Caco-2 (cell line): ENCODE data around the gene TSACC. TPM values are rescaled to one million over a fixed set of nuclear protein-coding genes. Genes with fewer than 3 reads are reported as not detected.

Experiments
- BruUV-seq: library from RNA; stranded (reverse); fragments of 400-500 nt; replicated peaks from 2 replicates; lab custom pipeline; 2021; lab: Mats Ljungman, UMichigan
- CTCF ChIA-PET: fragments of 300-600 bp; sonication (Branson Sonifier 250); formaldehyde crosslinking; loops from one replicate; lab custom pipeline; 2022; ENCODE audit warnings: antibody characterized with exemption; lab: Charles Lee
- POLR2A ChIA-PET: fragments of 300-600 bp; sonication (Branson Sonifier 250); formaldehyde crosslinking; loops from one replicate; lab custom pipeline; 2022; ENCODE audit warnings: antibody characterized with exemption; lab: Charles Lee
- DNase-seq, 2 experiments: peaks; one replicate each; pipeline versions ENCODE4 v3.0.0 to v3.0.0-alpha.2; 2020 to 2022
- H3K27me3 ChIP-seq: replicated peaks from 2 replicates; pipeline ENCODE4 v1.6.0; 2011; ENCODE audit warnings: low read length; ENCODE audit not compliant: control insufficient read depth, insufficient read depth
- H3K36me3 ChIP-seq: 2 replicates; pipeline ENCODE4 v1.5.1; 2011; ENCODE audit warnings: low read length; ENCODE audit not compliant: control insufficient read depth, insufficient read depth
- H3K4me1 ChIP-seq: fragments of 250-450 bp; sonication (Bioruptor Pico); 2 replicates; pipeline ENCODE4 v1.5.1; 2020; ENCODE audit warnings: mild to moderate bottlenecking
- H3K4me3 ChIP-seq: 2 replicates; pipeline ENCODE4 v1.5.1; 2011; ENCODE audit warnings: low read depth, mild to moderate bottlenecking, control low read depth, low read length
- H3K9me3 ChIP-seq: fragments of 250-450 bp; sonication (Bioruptor Pico); 2 replicates; pipeline ENCODE4 v1.5.1; 2020; ENCODE audit warnings: mild to moderate bottlenecking, moderate library complexity
- H3K27ac Mint-ChIP-seq: one replicate; pipeline ENCODE4 v1.8.0; 2022; ENCODE audit warnings: mixed read lengths; ENCODE audit not compliant: unreplicated experiment
- H3K27me3 Mint-ChIP-seq: one replicate; pipeline ENCODE4 v1.8.0; 2022; ENCODE audit warnings: mixed read lengths; ENCODE audit not compliant: insufficient read depth, unreplicated experiment
- H3K36me3 Mint-ChIP-seq: one replicate; pipeline ENCODE4 v1.8.0; 2022; ENCODE audit warnings: mild to moderate bottlenecking, mixed read lengths; ENCODE audit not compliant: insufficient read depth, unreplicated experiment
- H3K4me1 Mint-ChIP-seq: one replicate; pipeline ENCODE4 v1.8.0; 2022; ENCODE audit warnings: low read depth, mixed read lengths; ENCODE audit not compliant: unreplicated experiment
- H3K4me3 Mint-ChIP-seq: one replicate; pipeline ENCODE4 v1.8.0; 2022; ENCODE audit warnings: mild to moderate bottlenecking, moderate library complexity, mixed read lengths; ENCODE audit not compliant: unreplicated experiment
- H3K9me3 Mint-ChIP-seq: one replicate; pipeline ENCODE4 v1.8.0; 2022; ENCODE audit warnings: mixed read lengths; ENCODE audit not compliant: unreplicated experiment
- CTCF ChIP-seq, 2 experiments: fragments of 200-600 bp in 1 of 2; IDR thresholded peaks; 1 replicate in 1 of 2; 2 replicates in 1 of 2; pipeline versions ENCODE4 v1.5.1 to v1.8.0; 2011 to 2022; ENCODE audit warnings: antibody characterized with exemption in 1 of 2, control low read depth in 1 of 2, inconsistent platforms in 1 of 2, low read depth in 1 of 2, low read length in 1 of 2, mild to moderate bottlenecking in 1 of 2, moderate library complexity in 1 of 2; ENCODE audit not compliant: insufficient read depth in 1 of 2, severe bottlenecking in 1 of 2, unreplicated experiment in 1 of 2
- intact Hi-C: fragments of 100-400 bp; cut with micrococcal nuclease; formaldehyde crosslinking; loops from one replicate; pipeline ENCODE4 v1.10.0; 2022; ENCODE audit not compliant: unreplicated experiment
- total RNA-seq: library from RNA; stranded (reverse); gene quantifications from 2 replicates; pipeline ENCODE4 v1.2.3, GENCODE V29; 2022

The TSACC gene
- total RNA-seq, 1 experiment from 2014 or later = 3.9 TPM

DNA sequence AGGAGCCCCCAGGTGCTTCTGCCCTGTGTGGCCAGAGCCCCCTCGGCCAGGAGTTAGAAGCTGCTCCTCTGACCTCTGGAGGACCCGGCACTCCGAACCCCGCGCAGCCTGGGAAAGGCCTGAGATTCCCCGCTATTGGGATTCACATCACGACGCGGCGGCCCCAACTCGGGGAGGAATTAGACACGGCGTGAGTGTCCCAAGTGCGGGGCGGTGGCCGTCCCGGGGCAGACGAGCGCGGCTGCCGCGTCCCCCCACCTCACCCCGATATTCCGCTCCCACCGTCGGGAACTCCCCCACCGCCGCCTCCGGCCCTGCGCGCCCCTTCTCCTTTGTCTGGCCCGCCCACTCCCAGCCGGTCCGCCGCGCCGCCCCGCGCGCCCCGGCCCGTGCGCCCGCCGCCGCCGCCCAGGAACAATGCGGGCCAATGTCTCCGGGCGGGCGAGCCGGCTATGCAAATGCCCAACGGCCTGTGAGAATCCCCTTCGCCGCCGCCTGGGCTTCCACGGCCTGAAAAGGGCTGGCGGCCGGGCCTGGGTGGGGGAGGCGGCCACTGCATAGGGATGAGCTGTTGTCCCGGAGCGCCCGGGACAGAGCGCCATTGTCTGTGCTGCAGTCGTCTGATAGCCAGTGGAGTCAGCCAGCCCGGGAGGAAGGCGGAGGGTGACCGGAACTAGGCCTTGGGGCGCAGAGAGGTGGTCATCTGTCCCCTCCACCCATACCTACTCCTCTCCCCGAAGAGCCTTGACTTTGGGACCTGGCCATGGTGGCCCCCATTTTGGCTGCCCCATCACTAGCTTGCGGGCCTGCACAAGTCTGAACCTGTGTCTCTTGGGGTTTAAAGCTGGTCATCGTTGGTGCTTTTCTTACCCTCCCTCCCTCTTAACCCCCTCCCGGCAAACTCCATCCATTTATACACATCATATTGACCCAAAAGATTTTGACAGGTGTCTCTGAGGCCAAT, 50.1 kb downstream of the TSACC start:
- intact Hi-C loops = loop anchor here (10.0 kb wide), 1 partner anchor 216 kb away; the partner anchor contains the start of gene GPATCH4
- TF ChIP-seq CTCF (IDR thresholded peaks at IDR 0.05; ENCODE audit: insufficient read depth in 1 of 2, low read depth in 1 of 2, low read length in 1 of 2, severe bottlenecking in 1 of 2, unreplicated experiment in 1 of 2) = no peak
- no peaks in the 10 kb centered on the region for H3K36me3 Mint-ChIP-seq
- H3K9me3 ChIP-seq = no peaks in the 10 kb centered on the region
- H3K4me3 Mint-ChIP-seq = no peak overlapping the region
- POLR2A ChIA-PET = no interaction called here
- H3K27ac Mint-ChIP-seq = no peak overlapping the region
- DNase-seq = no peak
- no peaks in the 10 kb centered on the region for H3K9me3 Mint-ChIP-seq
- H3K27me3 Mint-ChIP-seq = no peaks in the 10 kb centered on the region
- CTCF ChIA-PET = interaction anchor here (0.7 to 2.5 kb wide), 3 partner anchors 9 to 62 kb away, joined by 3 to 11 read pairs (median 6); no protein-coding TSS in a partner anchor
- H3K36me3 ChIP-seq = no peaks in the 10 kb centered on the region
- H3K27me3 ChIP-seq = no peaks in the 10 kb centered on the region
- no TSS peak for BruUV-seq
- H3K4me1 ChIP-seq = no peaks in the 10 kb centered on the region
- H3K4me1 Mint-ChIP-seq = no peaks in the 10 kb centered on the region
- no peak overlapping the region for H3K4me3 ChIP-seq

GRCh38 chr1:156389311-156389710, 51.0 kb downstream of the TSACC start:
- CTCF ChIA-PET = interaction anchor here (0.7 to 2.5 kb wide), 3 partner anchors 10 to 61 kb away, joined by 3 to 11 read pairs (median 6); no protein-coding TSS in a partner anchor
- Mint-ChIP-seq H3K9me3 (no peaks in the 10 kb centered on the region), H3K4me1 (no peaks in the 10 kb centered on the region), H3K36me3 (no peaks in the 10 kb centered on the region), H3K27ac (no peak overlapping the region), H3K4me3 (no peak overlapping the region), H3K27me3 (no peaks in the 10 kb centered on the region)
- Histone ChIP-seq H3K27me3 (no peaks in the 10 kb centered on the region), H3K4me1 (no peaks in the 10 kb centered on the region), H3K4me3 (no peak overlapping the region), H3K9me3 (no peaks in the 10 kb centered on the region), H3K36me3 (no peaks in the 10 kb centered on the region)
- DNase-seq = no peak
- TF ChIP-seq CTCF (IDR thresholded peaks at IDR 0.05; ENCODE audit: insufficient read depth in 1 of 2, low read depth in 1 of 2, low read length in 1 of 2, severe bottlenecking in 1 of 2, unreplicated experiment in 1 of 2) = no peak
- no TSS peak for BruUV-seq
- POLR2A ChIA-PET = no interaction called here
- intact Hi-C loops = loop anchor here (10.0 kb wide), 1 partner anchor 215 kb away; the partner anchor contains the start of gene GPATCH4
